ENCODE results near the gene GNRH2.

- TF ChIP-seq POLR2A (IDR thresholded peaks at IDR 0.05; ENCODE audit: low read depth, low read length) (no peak), POLR2AphosphoS5 (IDR thresholded peaks at IDR 0.05; ENCODE audit: low read depth, low read length) (no peak), TAF1 (IDR thresholded peaks at IDR 0.05; ENCODE audit: borderline replicate concordance, low read depth, low read length) (no peak)
Measured at GRCh38 chr20:3080939-3081388, 37.5 kb downstream of the GNRH2 start.
